Stimulated activated effector memory CD8-positive, alpha-beta T cell treated with anti-CD3 and anti-CD28 coated beads, Interleukin-12 subunit alpha, Interleukin-12 subunit beta, amount 100 ng/mL, for 72 hours (primary cell): ENCODE results near the gene SLK.

Experiments used
- ATAC-seq: fragments of 150-1000 bp; cut with Tn5 transposase; 2 replicates; pipeline ENCODE4 v1.10.0; 2021
- DNase-seq, 2 donors: peaks; one replicate each; pipeline ENCODE4 v3.0.0; 2021 to 2022; ENCODE audit warnings: low spot score in 2 of 2
- H3K27ac Mint-ChIP-seq: one replicate; pipeline ENCODE4 v1.8.0; 2022; ENCODE audit warnings: mild to moderate bottlenecking, mixed read lengths
- H3K36me3 Mint-ChIP-seq: one replicate; pipeline ENCODE4 v1.8.0; 2022; ENCODE audit warnings: mild to moderate bottlenecking, mixed read lengths
- H3K4me1 Mint-ChIP-seq: one replicate; pipeline ENCODE4 v1.8.0; 2022; ENCODE audit warnings: mixed read lengths
- H3K4me3 Mint-ChIP-seq: one replicate; pipeline ENCODE4 v1.8.0; 2022; ENCODE audit warnings: mild to moderate bottlenecking, mixed read lengths
- H3K9me3 Mint-ChIP-seq: one replicate; pipeline ENCODE4 v1.8.0; 2022; ENCODE audit warnings: mixed read lengths

SLK gene

GRCh38 chr10:104028823-104029520 lies 62.0 kb downstream of the SLK start:
- H3K4me3 Mint-ChIP-seq = no peak overlapping the region
- DNase-seq (no peak), ATAC-seq (no peak)
- no peak overlapping the region for H3K27ac Mint-ChIP-seq
- no peaks in the 10 kb centered on the region for H3K9me3 Mint-ChIP-seq
- peaks cover 85% of the 10 kb centered on the region for H3K36me3 Mint-ChIP-seq
- H3K4me1 Mint-ChIP-seq = no peaks in the 10 kb centered on the region

GRCh38 chr10:104029521-104029860 lies 62.6 kb downstream of the SLK start:
- no peaks in the 10 kb centered on the region for H3K4me1 Mint-ChIP-seq
- H3K4me3 Mint-ChIP-seq = no peak overlapping the region
- no peaks in the 10 kb centered on the region for H3K9me3 Mint-ChIP-seq
- no peak for ATAC-seq
- no peak for DNase-seq
- H3K36me3 Mint-ChIP-seq = peaks cover 82% of the 10 kb centered on the region
- H3K27ac Mint-ChIP-seq = no peak overlapping the region

- H3K36me3 Mint-ChIP-seq = peaks cover 68% of the 10 kb centered on the region
- ATAC-seq = no peak
- H3K4me1 Mint-ChIP-seq = peaks cover 9% of the 10 kb centered on the region
- H3K4me3 Mint-ChIP-seq = no peak overlapping the region
- peak overlapping the region; percentile 20 for H3K27ac Mint-ChIP-seq
- DNase-seq = no peak
- H3K9me3 Mint-ChIP-seq = no peaks in the 10 kb centered on the region
Observed at GRCh38 chr10:104031631-104032030, 64.7 kb downstream of the SLK start.

- H3K9me3 Mint-ChIP-seq = no peaks in the 10 kb centered on the region
- peaks cover 9% of the 10 kb centered on the region for H3K4me1 Mint-ChIP-seq
- DNase-seq (no peak), ATAC-seq (no peak)
- H3K36me3 Mint-ChIP-seq = peaks cover 63% of the 10 kb centered on the region
- H3K4me3 Mint-ChIP-seq = no peak overlapping the region
- peak overlapping the region; percentile 20 for H3K27ac Mint-ChIP-seq
Observed at GRCh38 chr10:104032144-104032775, 65.3 kb downstream of the SLK start.

- Mint-ChIP-seq H3K36me3 (peaks cover 51% of the 10 kb centered on the region), H3K27ac (peak overlapping the region; percentile 74), H3K4me1 (peaks cover 9% of the 10 kb centered on the region), H3K9me3 (no peaks in the 10 kb centered on the region), H3K4me3 (no peak overlapping the region)
- DNase-seq = no peak
- no peak for ATAC-seq
Observed at GRCh38 chr10:104033401-104033930, 66.5 kb downstream of the SLK start.

- H3K36me3 Mint-ChIP-seq = peaks cover 46% of the 10 kb centered on the region
- no peak overlapping the region for H3K4me3 Mint-ChIP-seq
- H3K9me3 Mint-ChIP-seq = no peaks in the 10 kb centered on the region
- H3K4me1 Mint-ChIP-seq = peaks cover 9% of the 10 kb centered on the region
- ATAC-seq (no peak), DNase-seq (no peak)
- peak overlapping the region; percentile 74 for H3K27ac Mint-ChIP-seq
Observed at GRCh38 chr10:104033966-104034365, 67.0 kb downstream of the SLK start.

- Mint-ChIP-seq H3K27ac (peak overlapping the region; percentile 74), H3K9me3 (no peaks in the 10 kb centered on the region), H3K4me3 (no peak overlapping the region), H3K36me3 (peaks cover 40% of the 10 kb centered on the region), H3K4me1 (peaks cover 9% of the 10 kb centered on the region)
- ATAC-seq (peak; percentile 23), DNase-seq (no peak)
Observed at GRCh38 chr10:104034401-104035193, 67.7 kb downstream of the SLK start.

- Mint-ChIP-seq H3K4me3 (no peak overlapping the region), H3K9me3 (no peaks in the 10 kb centered on the region), H3K36me3 (peaks cover 32% of the 10 kb centered on the region), H3K4me1 (peaks cover 9% of the 10 kb centered on the region), H3K27ac (no peak overlapping the region)
- ATAC-seq = no peak
- DNase-seq = peak in 1 of 2 donors; percentile 48
Observed at GRCh38 chr10:104035194-104036068, 68.5 kb downstream of the SLK start.

GRCh38 chr10:104036069-104036384 lies 69.1 kb downstream of the SLK start:
- Mint-ChIP-seq H3K9me3 (no peaks in the 10 kb centered on the region), H3K4me3 (no peak overlapping the region), H3K27ac (no peak overlapping the region), H3K36me3 (peaks cover 26% of the 10 kb centered on the region), H3K4me1 (peaks cover 9% of the 10 kb centered on the region)
- peak; percentile 29 for ATAC-seq
- no peak for DNase-seq

GRCh38 chr10:104036518-104037260 lies 69.7 kb downstream of the SLK start:
- ATAC-seq = no peak
- peaks cover 9% of the 10 kb centered on the region for H3K4me1 Mint-ChIP-seq
- peak overlapping the region; percentile 32 for H3K27ac Mint-ChIP-seq
- H3K4me3 Mint-ChIP-seq = no peak overlapping the region
- DNase-seq = no peak
- no peaks in the 10 kb centered on the region for H3K9me3 Mint-ChIP-seq
- peaks cover 19% of the 10 kb centered on the region for H3K36me3 Mint-ChIP-seq

- Mint-ChIP-seq H3K4me3 (no peak overlapping the region), H3K27ac (peak overlapping the region; percentile 32), H3K9me3 (no peaks in the 10 kb centered on the region), H3K4me1 (peaks cover 9% of the 10 kb centered on the region), H3K36me3 (peaks cover 12% of the 10 kb centered on the region)
- DNase-seq (no peak), ATAC-seq (no peak)
Observed at GRCh38 chr10:104037261-104037951, 70.5 kb downstream of the SLK start.

- ATAC-seq (no peak), DNase-seq (no peak)
- H3K36me3 Mint-ChIP-seq = peaks cover 10% of the 10 kb centered on the region
- no peaks in the 10 kb centered on the region for H3K9me3 Mint-ChIP-seq
- peaks cover 9% of the 10 kb centered on the region for H3K4me1 Mint-ChIP-seq
- peak overlapping the region; percentile 27 for H3K27ac Mint-ChIP-seq
- H3K4me3 Mint-ChIP-seq = no peak overlapping the region
Observed at GRCh38 chr10:104038537-104038936, 71.6 kb downstream of the SLK start.

- no peak for ATAC-seq
- Mint-ChIP-seq H3K36me3 (peaks cover 10% of the 10 kb centered on the region), H3K27ac (peak overlapping the region; percentile 27), H3K9me3 (no peaks in the 10 kb centered on the region), H3K4me1 (peaks cover 9% of the 10 kb centered on the region), H3K4me3 (no peak overlapping the region)
- DNase-seq = no peak
Observed at GRCh38 chr10:104038958-104039752, 72.2 kb downstream of the SLK start.
